ENCODE measurements around the gene CAPN14.

CAPN14 gene

DNA sequence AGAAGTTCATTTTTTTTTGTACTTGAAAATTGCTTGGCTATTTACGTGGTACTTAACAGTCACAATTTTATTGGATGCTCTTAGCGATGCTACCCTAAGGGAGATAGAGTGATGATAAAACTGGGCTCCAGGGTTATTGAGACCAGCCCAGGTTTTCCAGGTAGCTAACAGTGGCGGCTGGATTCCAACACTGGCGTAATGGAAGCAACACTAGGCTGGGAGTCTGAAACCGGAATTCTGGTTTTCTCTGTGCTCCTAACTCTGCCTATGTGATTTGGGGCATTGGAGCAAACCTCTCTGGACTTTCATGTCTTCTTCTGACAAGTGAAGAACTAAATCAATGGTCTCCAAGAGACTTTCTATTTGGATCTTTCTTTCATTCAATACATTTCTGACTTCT is 69.7 kb downstream of the CAPN14 start:
- H3K4me3 ChIP-seq = no peak overlapping the region
- TF ChIP-seq EZH2 (IDR thresholded peaks at IDR 0.05) = no peak
- TF ChIP-seq FOXP2 (optimal IDR thresholded peaks at IDR 0.05; ENCODE audit: control extremely low read depth, extremely low read length, insufficient read depth) = no peak
- TF ChIP-seq POLR2AphosphoS5 (IDR thresholded peaks at IDR 0.05; ENCODE audit: borderline replicate concordance, low read depth, low read length) = no peak
- no peak for DNase-seq (ENCODE audit: low read depth, low spot score)
- H3K27ac ChIP-seq = no peak overlapping the region
- no peaks in the 10 kb centered on the region for H3K36me3 ChIP-seq (ENCODE audit: insufficient read depth, low read length)
- H3K9ac ChIP-seq (ENCODE audit: insufficient read length) = no peak overlapping the region
- no peaks in the 10 kb centered on the region for H3K9me3 ChIP-seq (ENCODE audit: low read depth, low read length)

DNA sequence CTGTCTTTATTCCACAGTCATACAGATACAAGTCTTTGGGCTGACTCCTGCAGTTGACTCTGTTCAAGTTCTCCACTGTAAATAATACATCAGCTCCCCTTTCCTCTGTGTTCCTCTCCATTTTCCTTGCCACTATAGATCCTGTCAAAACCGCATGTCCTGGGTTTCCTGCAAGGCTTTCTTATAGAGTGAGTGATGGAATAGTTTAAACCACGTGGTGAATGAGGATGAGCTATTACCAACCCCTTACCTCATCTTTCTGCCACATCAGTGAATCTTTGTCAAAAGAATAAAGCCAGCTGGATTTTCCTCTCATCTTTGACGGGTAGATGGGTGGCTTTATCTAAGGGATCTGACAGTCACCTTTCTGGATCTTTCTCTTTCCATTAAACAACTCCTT is 75.2 kb downstream of the CAPN14 start:
- Histone ChIP-seq H3K9ac (ENCODE audit: insufficient read length) (no peak overlapping the region), H3K27ac (no peak overlapping the region), H3K4me3 (no peak overlapping the region), H3K36me3 (ENCODE audit: insufficient read depth, low read length) (no peaks in the 10 kb centered on the region), H3K9me3 (ENCODE audit: low read depth, low read length) (no peaks in the 10 kb centered on the region)
- TF ChIP-seq FOXP2 (optimal IDR thresholded peaks at IDR 0.05; ENCODE audit: control extremely low read depth, extremely low read length, insufficient read depth) (no peak), EZH2 (IDR thresholded peaks at IDR 0.05) (no peak), POLR2AphosphoS5 (IDR thresholded peaks at IDR 0.05; ENCODE audit: borderline replicate concordance, low read depth, low read length) (no peak)
- DNase-seq (ENCODE audit: low read depth, low spot score) = no peak

DNA sequence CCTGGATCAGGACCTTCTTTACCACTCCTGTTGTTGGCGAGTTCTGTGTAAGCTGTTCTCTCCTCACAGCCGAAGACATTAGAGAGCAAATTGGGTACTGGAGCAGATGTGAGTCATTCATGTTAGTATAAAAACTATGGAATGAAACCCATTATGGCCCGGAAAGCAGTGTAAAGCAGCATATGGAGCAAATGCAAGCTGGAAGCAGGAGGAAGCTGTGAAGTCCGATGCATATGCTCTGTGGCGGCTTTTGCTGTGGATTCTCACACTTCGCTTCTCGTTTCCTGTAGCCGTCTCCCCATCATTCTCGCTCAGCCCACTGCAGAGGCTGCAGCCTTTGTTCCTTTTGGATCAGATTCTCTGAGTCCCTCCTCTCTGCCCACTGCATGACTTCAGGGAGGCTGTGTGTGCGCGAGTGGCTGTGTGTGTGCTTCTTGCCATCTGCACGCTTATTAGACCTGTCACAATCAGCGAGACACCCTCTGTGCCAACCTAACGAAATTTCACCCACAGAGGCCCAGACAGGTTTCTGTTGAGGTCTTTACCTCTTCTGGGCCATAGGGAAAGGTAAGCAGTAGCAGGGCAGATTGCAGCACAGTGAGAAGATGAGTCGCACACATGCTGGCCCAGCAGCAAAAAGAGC is 75.8 kb downstream of the CAPN14 start:
- TF ChIP-seq FOXP2 (optimal IDR thresholded peaks at IDR 0.05; ENCODE audit: control extremely low read depth, extremely low read length, insufficient read depth) (no peak), POLR2AphosphoS5 (IDR thresholded peaks at IDR 0.05; ENCODE audit: borderline replicate concordance, low read depth, low read length) (no peak), EZH2 (IDR thresholded peaks at IDR 0.05) (no peak)
- H3K27ac ChIP-seq = no peak overlapping the region
- H3K9me3 ChIP-seq (ENCODE audit: low read depth, low read length) = no peaks in the 10 kb centered on the region
- no peak overlapping the region for H3K9ac ChIP-seq (ENCODE audit: insufficient read length)
- no peak for DNase-seq (ENCODE audit: low read depth, low spot score)
- H3K36me3 ChIP-seq (ENCODE audit: insufficient read depth, low read length) = no peaks in the 10 kb centered on the region
- no peak overlapping the region for H3K4me3 ChIP-seq

DNA sequence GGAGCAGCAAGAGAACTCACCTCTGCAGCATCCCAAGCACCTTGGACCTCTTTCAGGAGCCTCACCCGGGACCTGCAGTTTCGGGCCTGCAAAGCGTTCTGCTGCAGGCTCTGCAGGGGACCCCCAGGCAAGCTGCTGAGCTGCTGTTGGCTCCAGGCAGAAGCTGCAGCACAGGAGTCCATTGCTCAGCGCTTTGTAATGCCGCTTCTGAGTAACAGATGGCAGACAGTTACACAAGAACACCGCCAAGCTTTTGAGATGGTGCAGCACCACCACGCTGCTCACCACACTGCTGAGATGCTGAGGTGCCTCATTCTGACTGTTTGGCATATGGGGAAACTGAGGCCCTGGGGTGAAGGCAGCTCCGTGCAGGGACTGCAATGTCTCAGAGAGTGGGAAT is 77.2 kb downstream of the CAPN14 start:
- H3K9me3 ChIP-seq (ENCODE audit: low read depth, low read length) = no peaks in the 10 kb centered on the region
- H3K36me3 ChIP-seq (ENCODE audit: insufficient read depth, low read length) = no peaks in the 10 kb centered on the region
- TF ChIP-seq FOXP2 (optimal IDR thresholded peaks at IDR 0.05; ENCODE audit: control extremely low read depth, extremely low read length, insufficient read depth) (no peak), POLR2AphosphoS5 (IDR thresholded peaks at IDR 0.05; ENCODE audit: borderline replicate concordance, low read depth, low read length) (no peak)
- no peak for DNase-seq (ENCODE audit: low read depth, low spot score)
- no peak overlapping the region for H3K27ac ChIP-seq
- no peak overlapping the region for H3K4me3 ChIP-seq
- H3K9ac ChIP-seq (ENCODE audit: insufficient read length) = no peak overlapping the region

DNA sequence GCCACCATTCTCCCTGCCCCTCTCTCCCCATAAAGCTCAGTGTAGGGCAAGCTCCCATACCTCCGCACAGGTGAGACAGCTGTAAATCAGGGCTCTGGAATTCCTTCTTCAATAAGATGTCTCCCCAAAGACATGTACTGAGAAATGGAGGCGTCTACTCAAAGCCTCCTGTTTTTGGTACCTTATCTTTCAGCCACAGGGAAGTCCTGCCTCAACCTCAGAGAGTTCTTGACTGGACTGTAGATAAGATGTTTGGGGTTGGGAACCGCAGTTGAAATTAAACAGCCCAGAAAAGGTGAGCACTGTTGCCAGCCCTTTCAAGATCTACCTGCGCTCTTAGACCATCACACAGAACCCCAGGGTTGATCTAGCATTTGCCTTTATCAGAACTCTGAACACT is 77.6 kb downstream of the CAPN14 start:
- H3K4me3 ChIP-seq = no peak overlapping the region

DNA sequence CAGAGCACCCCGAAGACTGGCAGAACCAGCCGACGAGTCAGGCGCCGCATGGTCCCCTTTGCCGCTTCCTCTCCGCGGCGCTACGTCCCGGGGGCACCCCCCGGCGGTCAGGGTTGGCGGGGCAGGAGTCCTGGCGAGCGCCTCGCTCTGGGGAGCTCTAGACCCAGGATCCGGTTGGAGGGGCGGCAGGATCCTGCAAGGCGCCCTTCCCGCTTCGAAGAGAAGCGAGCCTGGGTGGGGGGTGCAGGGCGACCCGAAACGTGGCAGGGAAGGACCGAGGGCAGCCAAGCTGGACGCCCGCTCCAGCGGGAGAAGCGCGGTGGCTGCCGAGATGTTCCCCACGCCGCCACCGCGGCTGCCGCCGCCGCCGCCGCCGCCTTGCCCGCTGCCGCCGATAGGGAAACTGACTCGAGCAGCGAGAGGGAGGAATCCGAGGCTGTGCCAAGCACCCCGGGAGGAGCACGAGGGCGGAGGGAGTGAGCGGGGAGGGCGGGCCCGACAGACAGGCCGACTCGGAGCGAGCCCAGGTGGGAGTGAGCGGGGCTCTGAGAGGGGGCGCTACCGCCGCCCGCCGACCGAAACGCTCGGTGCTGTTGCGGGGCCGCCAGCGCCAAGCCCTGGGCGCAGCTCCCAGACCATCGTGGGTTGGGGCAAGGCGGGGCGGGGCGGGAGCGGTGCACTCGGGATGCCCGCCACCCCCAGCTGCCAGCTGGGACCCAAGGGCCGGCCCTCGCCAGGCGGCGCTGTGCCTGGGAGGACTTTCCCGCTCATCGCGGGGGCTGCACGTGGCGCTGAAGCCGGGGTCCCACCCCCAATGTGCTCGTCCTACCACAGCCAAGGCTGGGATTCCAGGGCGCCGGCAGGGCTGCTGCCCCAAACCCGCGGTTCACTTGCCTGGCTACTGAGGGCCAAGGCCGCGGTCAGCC is 79.0 kb downstream of the CAPN14 start, which contains the start of gene GALNT14:
Gene GALNT14 (minus strand): TSS at position 404 of the 926 bp plus-strand sequence. CDS start 354 bp downstream, at position 50.
- DNase-seq (ENCODE audit: low read depth, low spot score) = no peak
- H3K9ac ChIP-seq (ENCODE audit: insufficient read length) = peak within 1 kb of the TSS; percentile 75

More for the DNA sequence above, 77.6 kb downstream of the CAPN14 start:
- TF ChIP-seq EZH2 (IDR thresholded peaks at IDR 0.05) (no peak), POLR2AphosphoS5 (IDR thresholded peaks at IDR 0.05; ENCODE audit: borderline replicate concordance, low read depth, low read length) (no peak), FOXP2 (optimal IDR thresholded peaks at IDR 0.05; ENCODE audit: control extremely low read depth, extremely low read length, insufficient read depth) (no peak)
- no peaks in the 10 kb centered on the region for H3K36me3 ChIP-seq (ENCODE audit: insufficient read depth, low read length)
- no peak overlapping the region for H3K27ac ChIP-seq
- no peaks in the 10 kb centered on the region for H3K9me3 ChIP-seq (ENCODE audit: low read depth, low read length)
- H3K9ac ChIP-seq (ENCODE audit: insufficient read length) = no peak overlapping the region
- no peak for DNase-seq (ENCODE audit: low read depth, low spot score)

DNA sequence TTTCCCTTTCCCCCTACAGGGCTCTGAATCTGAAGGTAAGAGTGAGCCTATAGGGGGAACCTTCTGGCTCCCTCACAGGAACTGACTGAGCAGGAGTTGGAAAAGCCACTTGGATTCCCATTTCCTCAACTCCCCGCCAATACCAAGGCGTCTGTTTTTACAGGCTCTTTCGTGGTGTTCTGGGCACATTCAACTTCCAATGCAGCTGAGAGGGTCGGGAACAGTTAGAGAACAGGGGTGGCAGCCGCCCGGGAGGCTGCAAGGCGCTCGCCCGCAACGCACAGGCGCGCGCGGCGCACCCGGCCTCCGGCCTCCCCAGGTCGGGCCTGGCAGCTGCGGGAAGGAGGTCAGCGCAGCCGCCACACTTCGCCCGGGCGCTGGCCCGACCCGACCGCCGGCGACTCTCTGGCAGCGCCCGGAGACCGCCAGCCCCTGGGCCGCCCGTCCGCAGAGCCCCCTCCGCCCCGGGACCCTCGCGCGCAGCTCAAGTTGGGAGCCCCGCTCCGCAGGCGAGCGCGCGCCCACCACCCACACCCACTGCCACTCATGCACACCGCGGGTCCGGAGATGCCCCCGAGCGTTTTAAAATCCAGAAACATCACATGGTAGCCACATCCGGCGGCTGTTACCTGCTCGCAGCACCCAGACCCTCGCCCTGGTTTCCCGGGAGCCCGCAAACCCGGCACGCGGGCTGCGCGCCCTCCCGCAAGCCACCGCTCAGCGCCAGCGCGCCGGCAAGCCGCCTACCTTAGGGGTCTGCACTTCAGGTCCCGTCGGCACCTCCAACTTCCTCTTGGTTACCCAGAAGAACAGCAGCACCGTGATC is 79.9 kb downstream of the CAPN14 start:
- TF ChIP-seq FOXP2 (optimal IDR thresholded peaks at IDR 0.05; ENCODE audit: control extremely low read depth, extremely low read length, insufficient read depth) (no peak), POLR2AphosphoS5 (IDR thresholded peaks at IDR 0.05; ENCODE audit: borderline replicate concordance, low read depth, low read length) (no peak), EZH2 (IDR thresholded peaks at IDR 0.05) (no peak)
- H3K36me3 ChIP-seq (ENCODE audit: insufficient read depth, low read length) = no peaks in the 10 kb centered on the region
- H3K4me3 ChIP-seq = peak overlapping the region; percentile 91
- no peaks in the 10 kb centered on the region for H3K9me3 ChIP-seq (ENCODE audit: low read depth, low read length)
- H3K9ac ChIP-seq (ENCODE audit: insufficient read length) = peak overlapping the region; percentile 75
- no peak for DNase-seq (ENCODE audit: low read depth, low spot score)
- H3K27ac ChIP-seq = no peak overlapping the region

More for the DNA sequence above, 79.0 kb downstream of the CAPN14 start, which contains the start of gene GALNT14:
- Histone ChIP-seq H3K9me3 (ENCODE audit: low read depth, low read length) (no peaks in the 10 kb centered on the region), H3K27ac (no peak within 1 kb of the TSS), H3K4me3 (peak within 1 kb of the TSS; percentile 91), H3K36me3 (ENCODE audit: insufficient read depth, low read length) (no peaks in the 10 kb centered on the region)
- no peak for TF ChIP-seq EZH2 (IDR thresholded peaks at IDR 0.05)
- no peak for TF ChIP-seq FOXP2 (optimal IDR thresholded peaks at IDR 0.05; ENCODE audit: control extremely low read depth, extremely low read length, insufficient read depth)
- no peak; the same call in none of the 2 replicates for TF ChIP-seq POLR2AphosphoS5 (IDR thresholded peaks at IDR 0.05; ENCODE audit: borderline replicate concordance, low read depth, low read length)

Measured in SK-N-MC (cell line).